ENCODE measurements around the gene PACS1.
"Not testable (repeated sequence)": the region's sequence is repeated elsewhere in the genome, so short reads cannot be mapped to it uniquely, and the experiment has no call there.

PACS1 gene

GRCh38 chr11:66077927-66078326 lies 7.9 kb downstream of the PACS1 start:
- no peak for DNase-seq

GRCh38 chr11:66078949-66079348 lies 8.9 kb downstream of the PACS1 start:
- not testable (repeated sequence) for DNase-seq

DNA sequence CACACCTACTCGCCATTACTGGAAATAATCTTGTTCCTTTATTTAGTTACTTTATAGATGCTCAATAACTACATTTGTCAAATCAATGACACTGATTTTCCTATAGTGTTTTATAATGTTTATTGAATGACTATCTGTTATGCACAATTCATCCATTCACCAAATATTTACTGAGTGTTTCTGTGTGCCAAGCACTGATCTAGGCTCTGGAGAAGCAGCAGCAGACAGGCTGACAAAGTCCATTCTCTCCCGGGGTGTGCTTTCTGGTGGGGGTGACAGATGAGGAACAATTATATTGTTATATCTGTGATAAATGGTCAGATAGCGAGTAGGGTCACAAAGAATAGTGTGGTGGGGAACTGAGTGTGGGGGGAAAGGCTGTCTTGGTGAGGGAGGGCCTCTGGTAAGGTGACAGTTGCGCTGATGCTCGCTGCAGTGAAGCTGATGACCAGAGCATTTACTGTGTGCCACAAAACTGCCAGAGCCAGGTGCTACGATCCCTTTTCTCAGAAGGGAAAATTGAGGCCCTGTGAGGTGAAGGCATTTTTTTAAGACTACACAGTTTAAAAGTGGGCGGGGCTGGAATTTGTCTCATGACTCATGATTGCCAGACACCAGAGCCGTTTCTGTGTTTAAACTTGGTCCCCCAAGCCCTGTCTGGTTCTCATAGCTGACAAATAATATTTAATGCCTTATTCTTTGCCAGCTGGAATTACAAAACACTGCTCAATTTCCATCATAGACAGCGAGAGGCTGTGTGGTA lies 10.2 kb downstream of the PACS1 start:
- peak; percentile 74 for DNase-seq

GRCh38 chr11:66081505-66081904 lies 11.4 kb downstream of the PACS1 start:
- peak; percentile 78 for DNase-seq

DNA sequence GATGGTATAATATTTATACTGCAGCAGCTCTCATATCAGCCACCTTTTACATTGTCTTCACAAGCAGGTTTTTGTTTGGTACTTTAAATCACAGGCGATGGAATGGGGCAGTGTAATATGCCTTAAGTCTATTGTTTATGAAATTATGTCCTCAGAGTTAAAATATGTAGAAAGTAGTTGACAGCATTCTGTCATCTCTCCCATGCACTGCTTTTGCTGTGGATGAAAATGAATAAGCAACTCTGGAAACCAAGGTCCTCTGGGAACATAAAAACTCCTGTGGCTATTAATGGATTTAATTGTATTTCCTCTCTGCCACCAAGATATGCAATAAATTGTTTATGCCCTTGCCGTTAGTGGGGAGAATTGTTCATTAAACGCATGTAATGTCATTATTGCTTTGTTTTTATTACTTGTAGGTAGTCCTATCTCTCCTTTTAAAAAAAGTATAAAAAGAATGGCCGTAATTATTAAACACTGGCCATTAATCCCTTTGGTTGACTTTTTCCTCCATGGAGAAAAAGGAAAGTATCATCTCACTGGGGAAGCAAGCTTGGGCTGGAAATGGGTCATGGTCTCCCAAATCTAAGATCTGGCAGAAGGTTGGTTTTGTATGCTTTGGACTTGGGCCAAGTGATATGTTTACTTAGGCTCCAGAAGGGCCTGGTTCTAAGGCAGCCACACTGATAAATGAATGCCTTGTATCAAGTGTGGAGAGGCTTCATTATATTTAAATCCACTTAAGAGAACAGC lies 13.1 kb downstream of the PACS1 start:
- no peak for DNase-seq

DNA sequence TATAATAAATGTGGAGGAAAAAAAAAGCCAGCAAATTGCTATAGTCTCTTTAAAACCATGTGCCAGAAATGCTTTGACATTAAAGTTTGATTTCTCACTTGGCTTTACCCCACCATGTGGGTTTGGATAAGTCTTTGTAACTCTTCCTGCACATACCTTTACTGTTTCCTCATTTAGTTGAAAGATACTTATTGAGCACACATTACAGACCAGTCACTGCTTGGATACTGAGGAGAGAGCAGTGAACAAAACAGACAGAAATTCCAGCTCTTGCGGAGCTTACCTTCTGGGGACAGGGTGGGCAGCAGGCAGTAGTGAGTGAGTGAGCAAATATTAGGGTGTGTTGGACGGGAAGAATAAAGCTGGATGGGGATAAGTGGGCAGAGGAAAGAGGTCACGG lies 13.7 kb downstream of the PACS1 start:
- DNase-seq: no peak

GRCh38 chr11:66084821-66085475 lies 14.9 kb downstream of the PACS1 start:
- DNase-seq: no peak

DNA sequence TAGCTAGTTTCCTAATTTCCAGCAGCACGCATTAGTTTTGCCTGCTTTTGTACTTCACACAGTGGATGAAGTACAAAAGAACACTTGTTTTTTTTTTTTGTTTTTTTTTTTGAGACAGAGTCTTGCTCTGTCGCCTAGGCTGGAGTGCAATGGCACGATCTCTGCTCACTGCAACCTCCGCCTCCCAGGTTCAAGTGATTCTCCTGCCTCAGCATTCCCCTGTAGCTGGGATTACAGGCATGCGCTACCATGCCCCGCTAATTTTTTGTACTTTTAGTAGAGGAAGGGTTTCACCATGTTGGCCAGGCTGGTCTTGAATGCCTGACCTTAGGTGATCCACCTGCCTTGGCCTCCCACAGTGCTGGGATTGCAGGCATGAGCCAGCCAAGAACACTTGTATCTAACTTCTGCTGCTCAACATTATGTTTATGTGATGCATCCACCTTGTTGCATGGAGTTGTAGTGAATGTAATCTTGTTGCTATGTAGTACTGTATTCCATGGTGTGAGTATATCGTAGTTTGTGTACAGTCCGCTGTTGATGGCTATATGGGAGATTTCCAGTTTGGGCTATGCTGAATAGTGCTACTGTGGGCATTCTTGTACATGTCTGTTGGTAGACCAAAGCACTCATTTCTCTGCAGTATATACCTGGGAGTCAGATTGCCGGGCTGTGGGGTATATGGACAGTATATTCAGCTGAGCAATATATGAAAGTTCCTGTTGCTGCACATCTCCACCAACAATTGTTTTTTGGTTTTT lies 17.3 kb downstream of the PACS1 start:
- DNase-seq: no peak

GRCh38 chr11:66089067-66089466 lies 19.0 kb downstream of the PACS1 start:
- no peak for DNase-seq

DNA sequence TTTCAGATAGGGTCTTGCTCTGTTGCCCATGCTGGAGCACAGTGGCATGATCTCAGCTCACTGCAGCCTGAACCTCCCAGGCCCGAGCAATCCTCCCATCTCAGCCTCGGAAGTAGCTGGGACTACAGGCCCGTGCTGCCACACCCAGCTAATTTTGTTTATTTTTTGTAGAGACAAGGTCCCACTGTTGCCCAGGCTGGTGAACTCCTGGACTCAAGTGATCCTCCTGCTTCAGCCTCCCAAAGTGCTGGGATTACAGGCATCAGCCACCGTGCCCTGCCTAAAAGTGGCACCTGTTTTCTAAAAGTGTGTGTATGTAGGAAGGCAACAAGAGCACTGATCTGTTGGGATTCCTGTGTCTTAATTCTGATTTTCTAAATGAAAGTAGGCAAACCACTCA lies 20.2 kb downstream of the PACS1 start:
- no peak for DNase-seq

DNA sequence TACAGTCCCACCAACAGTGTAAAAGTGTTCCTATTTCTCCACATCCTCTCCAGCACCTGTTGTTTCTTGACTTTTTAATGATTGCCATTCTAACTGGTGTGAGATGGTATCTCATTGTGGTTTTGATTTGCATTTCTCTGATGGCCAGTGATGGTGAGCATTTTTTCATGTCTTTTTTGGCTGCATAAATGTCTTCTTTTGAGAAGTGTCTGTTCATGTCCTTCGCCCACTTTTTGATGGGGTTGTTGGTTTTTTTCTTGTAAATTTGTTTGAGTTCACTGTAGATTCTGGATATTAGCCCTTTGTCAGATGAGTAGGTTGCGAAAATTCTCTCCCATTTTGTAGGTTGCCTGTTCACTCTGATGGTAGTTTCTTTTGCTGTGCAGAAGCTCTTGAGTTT lies 22.1 kb downstream of the PACS1 start:
- DNase-seq: not testable (repeated sequence)

- not testable (repeated sequence) for DNase-seq
These were observed 29.7 kb downstream of the PACS1 start for GRCh38 chr11:66099746-66100145.

DNA sequence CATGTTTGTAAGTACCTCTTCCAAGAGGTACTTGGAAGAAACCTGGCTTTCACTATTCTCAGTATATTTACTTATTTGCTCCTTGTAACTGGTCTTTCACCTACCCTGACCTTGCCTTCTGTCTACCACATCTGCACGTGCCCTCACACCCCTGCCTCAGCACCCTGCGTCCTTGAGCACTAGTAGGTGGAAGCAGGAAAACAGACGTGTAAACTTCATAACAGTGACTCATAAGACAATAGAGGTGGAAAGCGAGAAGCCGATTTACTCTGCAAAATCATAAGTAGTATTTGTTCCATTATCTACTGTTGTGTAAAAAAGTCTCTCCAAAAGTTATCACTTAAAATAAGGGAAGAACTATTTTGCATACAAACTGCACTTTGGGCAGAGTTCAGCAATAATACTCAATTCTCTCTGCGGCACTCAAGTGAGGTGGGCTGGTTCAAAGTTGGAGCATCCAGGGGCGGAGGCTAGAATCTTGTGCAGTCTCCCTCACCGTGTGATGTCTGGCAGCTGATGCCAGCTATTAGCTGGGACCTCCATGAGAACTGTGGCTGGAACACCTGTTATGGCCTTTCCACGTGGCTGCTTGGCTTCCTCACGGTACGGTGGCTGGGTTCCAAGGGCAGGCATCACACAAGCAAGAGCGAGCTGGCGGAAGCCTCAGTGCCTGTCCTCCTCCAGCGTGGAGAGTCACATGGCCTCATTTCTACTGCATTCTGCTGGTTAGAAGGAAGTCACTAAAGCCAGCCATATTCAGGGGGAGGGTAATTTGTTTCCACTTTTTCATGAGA lies 30.4 kb downstream of the PACS1 start:
- DNase-seq: peak; percentile 65

DNA sequence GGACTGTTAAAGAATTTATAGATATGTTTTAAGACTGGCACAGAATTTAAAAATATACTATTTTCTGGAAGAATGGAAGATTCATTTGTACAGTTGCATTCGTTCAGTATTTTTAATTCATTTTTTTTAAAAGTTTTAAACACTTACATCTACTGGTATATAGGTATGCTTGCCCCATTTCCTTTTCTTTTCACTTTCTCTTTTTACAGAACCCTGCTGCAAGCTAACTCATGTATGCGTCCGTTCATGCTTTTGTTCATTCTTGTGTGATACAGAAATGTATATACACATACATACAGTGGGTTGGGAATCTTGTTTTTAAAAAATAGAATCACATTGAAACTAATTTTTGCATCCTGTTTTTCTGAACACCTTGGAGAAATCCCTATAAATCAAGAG lies 31.0 kb downstream of the PACS1 start:
- no peak for DNase-seq

DNA sequence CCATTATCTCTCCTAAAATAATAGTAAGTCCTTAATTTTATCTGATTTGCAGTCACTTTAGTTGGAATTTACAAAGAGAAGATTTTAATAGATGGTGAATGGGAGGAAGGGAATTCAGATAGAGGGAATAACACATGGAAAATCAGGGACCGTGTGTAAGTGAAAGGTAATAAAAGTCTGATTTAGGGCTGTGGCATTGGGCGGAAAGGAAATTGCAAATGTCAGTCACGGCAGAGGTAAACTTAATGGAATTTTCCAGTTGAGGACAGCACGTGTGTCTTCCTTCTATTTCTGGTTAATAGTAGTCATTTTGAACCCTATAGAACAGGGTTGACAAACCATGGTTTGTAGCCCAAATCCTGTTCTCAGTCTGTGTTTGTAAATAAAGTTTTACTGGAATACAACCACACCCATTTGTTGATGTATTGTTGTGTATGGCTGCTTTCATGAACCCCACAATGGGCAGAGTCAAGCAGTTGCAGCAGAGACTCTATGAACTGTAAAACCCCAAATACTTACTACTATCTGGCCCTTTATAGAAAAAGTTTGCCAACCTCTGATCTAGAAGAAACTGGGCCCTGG lies 34.1 kb downstream of the PACS1 start:
- DNase-seq: no peak

DNA sequence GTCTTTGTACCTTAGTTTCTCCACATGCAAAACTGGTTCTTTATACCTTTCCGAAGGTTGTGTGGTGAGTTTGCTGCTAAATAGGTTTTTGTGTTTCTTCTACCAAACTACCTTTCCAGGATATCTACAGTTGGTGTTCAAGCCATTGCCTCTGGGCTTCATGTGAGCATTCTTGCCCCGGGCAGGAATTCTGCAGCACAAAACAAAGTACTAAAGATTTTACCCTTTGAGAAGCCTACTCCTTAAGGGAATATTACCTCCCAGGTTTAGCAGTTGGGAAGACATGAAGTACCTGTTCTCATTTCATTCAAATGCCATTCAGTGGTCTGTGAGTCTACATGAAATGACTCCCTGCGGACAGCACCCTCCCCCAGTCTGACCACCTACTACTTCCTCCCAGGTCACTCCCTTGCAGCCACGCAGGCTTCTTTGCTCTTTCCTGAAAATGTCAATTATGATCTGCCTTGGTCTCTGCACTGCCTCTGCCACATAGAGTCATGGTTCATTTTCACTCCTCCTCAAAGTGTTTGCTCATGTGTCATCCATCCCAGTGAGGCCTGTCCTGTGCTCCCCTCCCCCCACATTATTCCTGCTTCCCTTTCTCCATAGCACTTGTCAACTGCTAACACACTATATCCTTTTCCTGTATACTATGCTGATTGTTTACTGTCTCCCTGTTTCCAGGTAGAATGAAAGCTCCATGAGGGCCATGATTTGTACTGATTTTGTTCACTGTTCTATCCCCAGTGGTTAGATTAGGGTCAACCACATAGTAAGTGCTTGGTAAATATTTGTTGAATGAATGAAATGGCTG lies 36.9 kb downstream of the PACS1 start:
- DNase-seq: no peak

GRCh38 chr11:66107600-66108510 lies 37.8 kb downstream of the PACS1 start:
- DNase-seq: no peak

GRCh38 chr11:66109294-66109693 lies 39.2 kb downstream of the PACS1 start:
- DNase-seq: no peak

DNA sequence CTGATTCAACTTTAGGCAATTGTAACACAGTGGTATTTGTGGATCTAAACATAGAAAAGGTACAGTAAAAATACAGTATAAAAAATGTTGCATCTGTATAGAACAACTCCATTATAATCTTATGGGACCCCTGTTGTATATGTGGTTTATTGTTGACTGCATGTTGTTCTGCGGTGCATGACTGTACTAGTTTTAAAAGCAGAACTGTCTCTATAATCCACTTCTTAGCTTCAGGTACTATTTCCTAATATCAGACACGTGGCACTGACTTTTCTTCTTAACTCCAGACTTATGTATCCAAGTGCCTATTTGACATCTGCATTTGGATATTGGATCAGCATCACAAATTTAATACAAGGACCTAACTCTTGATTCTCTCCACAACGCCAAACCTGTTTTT lies 41.1 kb downstream of the PACS1 start:
- no peak for DNase-seq

- DNase-seq: no peak
These were observed 42.0 kb downstream of the PACS1 start for GRCh38 chr11:66112041-66112491.

Data from activated gamma-delta T cell treated with Interleukin-2 at 50 U/mL for 16 hours (primary cell).